GM12873 (cell line): ENCODE data around the gene CACNG7.

Experiments used
- CTCF ChIP-seq: IDR thresholded peaks from 2 replicates; pipeline ENCODE4 v1.5.1; 2012; ENCODE audit warnings: low read depth, mild to moderate bottlenecking, moderate library complexity, low read length, control low read depth; ENCODE audit not compliant: insufficient read depth; ENCODE audit errors: missing control alignments

The CACNG7 gene

GRCh38 chr19:53903055-53903680 lies 5.9 kb upstream of the CACNG7 start:
- TF ChIP-seq CTCF, result no peak

- no peak for TF ChIP-seq CTCF
Observed at GRCh38 chr19:53904909-53905308, 4.2 kb upstream of the CACNG7 start.

GRCh38 chr19:53905787-53906186 lies 3.3 kb upstream of the CACNG7 start:
- TF ChIP-seq CTCF, result no peak

GRCh38 chr19:53906211-53907192 lies 2.6 kb upstream of the CACNG7 start:
- TF ChIP-seq CTCF, result peak; percentile 87

- no peak for TF ChIP-seq CTCF
Observed at GRCh38 chr19:53907193-53907581, 1.9 kb upstream of the CACNG7 start.

GRCh38 chr19:53907690-53908089 lies 1.4 kb upstream of the CACNG7 start:
- no peak for TF ChIP-seq CTCF

GRCh38 chr19:53908106-53908934 lies 758 bp upstream of the CACNG7 start:
- TF ChIP-seq CTCF, result no peak
